Upper lobe of left lung (tissue), 4 donors: ENCODE results near the gene EPB41L4B.

Experiments
- CTCF ChIP-seq, 6 experiments: fragments of 450-650 bp in 4 of 6; fragments of 200-600 bp in 2 of 6; sonication (generic) in 2 of 6; IDR thresholded peaks; one replicate each; pipeline ENCODE4 v1.5.1; 2016 to 2019; ENCODE audit warnings: antibody characterized with exemption in 6 of 6
- POLR2A ChIP-seq, 4 donors: fragments of 450-650 bp; IDR thresholded peaks; one replicate each; pipeline ENCODE4 v1.5.1; 2016 to 2017; ENCODE audit warnings: antibody characterized with exemption in 4 of 4, mild to moderate bottlenecking in 2 of 4

- TF ChIP-seq CTCF (IDR thresholded peaks at IDR 0.05) (no peak), POLR2A (IDR thresholded peaks at IDR 0.05) (no peak)
These were observed 161.3 kb downstream of the EPB41L4B start for GRCh38 chr9:109159583-109159982.
